22Rv1 (cell line): Measurements from ENCODE around the gene IGF2BP2.

Experiments used
- H3K27ac ChIP-seq: fragments of 450-650 bp; 2 replicates; pipeline ENCODE4 v1.5.1; 2017
- ZFX ChIP-seq: fragments of 450-650 bp; IDR thresholded peaks from 2 replicates; pipeline ENCODE4 v1.6.1; 2017; ENCODE audit warnings: antibody characterized with exemption, borderline replicate concordance
- TF ChIP-seq, protein P1 (sequence below): fragments of 450-650 bp; IDR thresholded peaks from 2 replicates; pipeline ENCODE4 v1.5.1; 2017; ENCODE audit warnings: mild to moderate bottlenecking

IGF2BP2 gene

DNA sequence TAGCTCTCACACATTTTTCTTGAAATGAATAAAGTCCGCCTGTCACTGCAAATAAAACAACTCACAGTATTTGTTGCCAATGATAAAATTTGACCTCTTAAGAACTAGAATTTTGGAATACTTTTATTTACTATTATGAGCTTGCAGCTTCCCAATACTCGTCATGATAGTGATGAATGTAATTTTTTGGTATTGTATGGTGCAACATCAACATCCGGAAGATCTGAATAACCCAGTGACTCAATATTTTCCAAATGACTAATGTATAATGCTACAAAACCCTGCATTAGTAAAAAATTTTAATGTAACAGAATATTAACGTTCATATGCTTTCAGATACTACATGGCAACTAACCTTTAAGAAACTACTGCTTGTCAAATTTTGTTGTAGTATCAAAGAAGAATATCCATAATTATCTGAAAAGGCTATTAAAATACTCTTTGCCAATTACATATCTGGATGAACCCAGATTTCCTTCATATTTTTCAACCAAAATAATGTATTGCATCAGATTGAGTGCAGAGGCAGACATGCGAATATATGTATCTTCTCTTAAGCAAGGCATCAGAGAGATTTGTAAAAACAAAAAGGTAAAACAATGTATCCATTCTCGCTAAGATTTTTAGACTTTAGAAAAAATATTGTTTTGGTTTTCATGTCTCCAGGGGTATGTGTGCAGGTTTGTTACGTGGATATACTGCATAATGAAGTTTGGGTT lies 95.3 kb downstream of the IGF2BP2 start:
- TF ChIP-seq ZFX, result no peak
- TF ChIP-seq, protein P1, sequence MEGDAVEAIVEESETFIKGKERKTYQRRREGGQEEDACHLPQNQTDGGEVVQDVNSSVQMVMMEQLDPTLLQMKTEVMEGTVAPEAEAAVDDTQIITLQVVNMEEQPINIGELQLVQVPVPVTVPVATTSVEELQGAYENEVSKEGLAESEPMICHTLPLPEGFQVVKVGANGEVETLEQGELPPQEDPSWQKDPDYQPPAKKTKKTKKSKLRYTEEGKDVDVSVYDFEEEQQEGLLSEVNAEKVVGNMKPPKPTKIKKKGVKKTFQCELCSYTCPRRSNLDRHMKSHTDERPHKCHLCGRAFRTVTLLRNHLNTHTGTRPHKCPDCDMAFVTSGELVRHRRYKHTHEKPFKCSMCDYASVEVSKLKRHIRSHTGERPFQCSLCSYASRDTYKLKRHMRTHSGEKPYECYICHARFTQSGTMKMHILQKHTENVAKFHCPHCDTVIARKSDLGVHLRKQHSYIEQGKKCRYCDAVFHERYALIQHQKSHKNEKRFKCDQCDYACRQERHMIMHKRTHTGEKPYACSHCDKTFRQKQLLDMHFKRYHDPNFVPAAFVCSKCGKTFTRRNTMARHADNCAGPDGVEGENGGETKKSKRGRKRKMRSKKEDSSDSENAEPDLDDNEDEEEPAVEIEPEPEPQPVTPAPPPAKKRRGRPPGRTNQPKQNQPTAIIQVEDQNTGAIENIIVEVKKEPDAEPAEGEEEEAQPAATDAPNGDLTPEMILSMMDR, result no peak
- H3K27ac ChIP-seq, result no peak overlapping the region

DNA sequence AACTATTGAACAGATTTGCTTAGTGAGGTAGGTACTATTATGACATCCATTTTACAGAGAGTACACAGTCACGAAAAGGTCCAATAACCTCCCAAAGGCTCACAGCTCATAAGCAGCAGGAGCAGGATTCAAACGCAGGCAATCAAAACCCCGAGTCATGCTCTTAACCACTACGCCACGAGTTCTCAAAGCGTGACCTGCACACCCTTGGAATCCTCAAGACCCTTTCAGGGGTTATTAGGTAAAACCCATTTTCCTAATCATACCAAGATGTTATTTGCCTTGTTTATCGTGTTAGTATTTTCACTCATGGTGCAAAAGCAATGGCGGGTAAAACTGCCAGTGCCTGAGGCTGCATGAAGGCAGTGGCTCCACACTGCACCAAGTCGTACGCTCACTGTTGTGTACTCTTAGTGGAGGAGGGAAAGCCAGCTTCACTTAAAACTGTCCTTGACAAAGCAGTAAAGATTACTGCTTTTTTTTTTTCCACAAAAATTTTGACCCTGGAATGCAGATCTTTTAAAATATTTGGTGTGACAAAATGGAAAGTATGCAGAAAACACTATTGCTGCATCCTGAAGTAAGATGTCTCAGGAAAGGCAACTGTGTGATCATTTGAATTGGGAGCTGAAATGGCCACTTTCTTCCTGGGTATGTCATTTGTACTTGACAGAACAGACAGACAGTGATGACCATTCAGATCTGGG lies 96.1 kb downstream of the IGF2BP2 start:
- no peak overlapping the region for H3K27ac ChIP-seq

DNA sequence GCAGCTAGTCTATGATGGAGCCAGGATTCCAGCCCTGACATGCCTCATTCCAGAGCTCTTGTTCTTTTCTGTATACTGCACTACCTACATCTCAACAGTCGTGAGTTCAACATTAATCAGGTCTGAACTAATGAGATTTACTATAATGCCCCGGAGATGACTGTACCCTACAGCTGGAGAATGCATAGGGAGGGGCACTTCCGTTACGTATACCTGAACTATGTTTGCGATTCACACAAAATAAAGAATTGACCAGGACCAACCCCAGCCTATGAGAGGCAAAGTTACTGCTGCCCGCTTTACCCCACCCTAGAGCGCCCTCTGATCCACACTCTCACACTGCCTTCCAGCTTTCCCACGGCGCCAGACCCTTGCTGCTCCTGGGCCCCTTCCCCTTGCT lies 97.0 kb downstream of the IGF2BP2 start:
- H3K27ac ChIP-seq, result no peak overlapping the region
- no peak for TF ChIP-seq ZFX
- TF ChIP-seq, protein P1, result no peak

More for the DNA sequence above, 96.1 kb downstream of the IGF2BP2 start:
- TF ChIP-seq, protein P1, result no peak
- TF ChIP-seq ZFX, result no peak

DNA sequence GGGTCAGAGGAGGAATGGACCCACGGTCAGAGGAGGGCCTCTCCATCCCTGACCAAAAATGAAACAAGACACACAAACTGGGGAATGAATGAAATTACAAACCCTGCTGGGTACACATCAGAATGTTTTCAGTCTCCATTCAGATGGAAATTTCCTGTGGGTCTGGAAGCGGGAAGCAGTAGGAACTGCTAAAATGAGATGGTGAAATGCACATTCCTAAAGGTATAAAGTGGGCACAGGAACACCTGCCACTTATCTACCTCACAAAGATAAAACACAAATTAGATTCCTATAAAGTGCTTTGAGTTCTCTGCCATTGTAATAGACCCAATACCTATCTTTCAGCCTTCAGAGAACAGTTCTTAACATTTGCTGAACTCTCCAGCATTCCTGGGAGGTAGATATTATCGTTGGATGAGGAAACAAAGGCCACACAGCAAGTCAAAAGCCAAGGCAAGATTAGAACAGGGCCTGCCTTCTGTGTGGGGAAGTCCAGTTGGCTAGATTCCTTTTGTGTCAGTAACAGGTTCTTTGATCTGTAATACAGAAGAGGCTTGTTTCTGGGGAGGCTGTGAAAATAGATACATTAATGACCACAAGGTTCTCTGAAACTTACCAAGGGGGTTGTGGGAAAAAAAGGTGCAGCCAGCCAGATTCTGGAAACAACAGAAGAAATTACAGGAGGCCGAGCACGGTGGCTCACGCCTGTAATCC lies 98.4 kb downstream of the IGF2BP2 start:
- no peak overlapping the region for H3K27ac ChIP-seq
- TF ChIP-seq ZFX, result no peak
- TF ChIP-seq, protein P1, result no peak

DNA sequence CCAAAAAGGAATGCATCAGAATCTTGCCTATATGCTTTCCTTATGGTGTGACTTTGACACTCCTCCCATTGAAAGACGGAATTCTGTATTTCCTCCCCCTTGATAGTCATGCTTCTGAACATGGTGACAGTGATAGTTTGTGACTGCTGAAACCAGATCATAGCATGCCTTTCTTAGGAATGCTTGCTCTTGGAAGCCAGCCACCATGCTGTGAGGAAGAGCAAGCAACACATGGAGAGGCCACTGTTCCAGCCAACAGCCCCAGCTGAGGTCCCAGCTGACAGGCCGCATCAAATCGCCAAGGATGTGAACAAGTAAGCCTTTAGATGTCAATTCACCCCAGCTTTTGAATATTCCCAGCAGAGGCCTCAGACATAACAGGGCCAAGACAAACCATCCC lies 100.1 kb downstream of the IGF2BP2 start:
- H3K27ac ChIP-seq, result no peak overlapping the region
- TF ChIP-seq, protein P1, result no peak
- no peak for TF ChIP-seq ZFX

DNA sequence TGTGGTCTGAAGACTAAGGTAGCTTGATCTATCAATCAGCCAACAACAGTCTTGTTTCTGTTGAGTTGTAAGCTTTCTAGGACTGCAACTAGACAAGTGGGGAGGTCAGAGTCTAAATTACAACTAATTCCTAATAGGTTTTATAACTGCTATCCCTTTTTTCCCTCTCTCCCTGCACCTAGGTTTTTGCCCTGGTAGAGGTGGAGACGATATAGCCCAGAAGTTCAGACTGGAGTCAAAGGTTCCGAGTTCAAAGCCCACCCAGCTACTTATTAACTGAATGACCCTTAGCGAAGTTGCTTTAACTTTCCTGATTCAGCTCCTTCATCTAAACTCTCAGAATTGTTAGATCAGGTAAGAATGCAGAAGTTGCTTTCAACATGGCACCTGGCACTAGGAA lies 100.6 kb downstream of the IGF2BP2 start:
- no peak for TF ChIP-seq ZFX
- TF ChIP-seq, protein P1, result no peak
- H3K27ac ChIP-seq, result no peak overlapping the region
